Measurements from ENCODE around the gene PTPRK.

PTPRK gene

DNA sequence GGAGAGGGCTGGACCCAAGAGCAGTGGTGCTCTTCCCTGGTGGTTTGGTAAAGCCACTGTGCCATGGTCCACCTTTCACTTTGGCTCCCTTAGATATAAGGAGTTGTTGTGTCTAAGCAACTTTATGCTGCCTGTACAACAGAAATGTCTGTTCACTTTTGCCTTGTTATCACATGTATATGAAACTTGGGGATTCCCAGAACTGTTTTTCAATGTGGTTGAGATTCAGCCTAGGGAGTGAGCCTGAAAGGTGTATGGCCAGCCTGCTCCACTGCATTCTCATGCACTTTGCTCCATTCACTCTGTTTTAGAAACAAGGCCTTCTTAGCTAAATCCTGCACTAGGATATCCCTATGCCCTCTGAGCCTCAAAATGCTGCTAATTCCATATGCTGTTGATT is 385.1 kb downstream of the PTPRK start:
- no peak for DNase-seq (ENCODE audit: low spot score)

DNA sequence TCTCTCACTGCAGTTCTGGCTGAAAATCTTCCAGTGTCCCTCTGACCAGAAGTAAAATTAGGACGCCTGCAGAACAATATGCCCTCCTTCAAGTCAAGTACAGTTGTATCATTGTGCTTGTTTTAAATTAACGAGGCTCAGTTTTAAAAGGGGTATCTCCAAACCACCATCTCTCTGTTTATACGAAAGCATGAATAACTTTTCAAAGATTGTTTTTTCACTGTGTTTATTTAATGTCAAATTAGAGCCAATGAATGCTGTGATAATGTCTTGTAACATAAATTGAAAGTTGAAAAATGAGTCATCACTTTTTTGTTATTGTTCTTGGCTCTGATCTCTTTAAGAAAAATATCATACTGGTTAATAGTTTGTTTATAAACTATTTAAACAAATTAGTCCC is 388.8 kb downstream of the PTPRK start:
- DNase-seq (ENCODE audit: low spot score): no peak

DNA sequence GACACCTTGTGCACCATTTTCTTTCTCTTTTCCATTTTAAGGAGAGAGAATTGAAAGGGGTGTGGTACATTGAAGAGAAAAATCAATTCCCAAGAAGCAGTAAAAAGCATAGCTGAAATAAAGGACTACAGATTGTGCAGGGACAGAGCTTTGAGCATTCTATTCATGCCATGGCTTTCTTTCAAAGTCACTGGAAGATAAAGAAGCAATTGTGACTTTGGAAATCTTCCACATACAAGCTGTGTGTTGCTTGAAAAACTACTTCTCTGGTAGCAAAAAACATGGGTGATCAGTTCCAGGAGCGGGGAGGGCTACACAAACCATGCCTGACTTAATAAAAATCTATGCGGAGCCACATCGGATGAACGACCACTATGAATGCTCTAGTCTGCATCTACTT is 389.4 kb downstream of the PTPRK start:
- no peak for DNase-seq (ENCODE audit: low spot score)

DNA sequence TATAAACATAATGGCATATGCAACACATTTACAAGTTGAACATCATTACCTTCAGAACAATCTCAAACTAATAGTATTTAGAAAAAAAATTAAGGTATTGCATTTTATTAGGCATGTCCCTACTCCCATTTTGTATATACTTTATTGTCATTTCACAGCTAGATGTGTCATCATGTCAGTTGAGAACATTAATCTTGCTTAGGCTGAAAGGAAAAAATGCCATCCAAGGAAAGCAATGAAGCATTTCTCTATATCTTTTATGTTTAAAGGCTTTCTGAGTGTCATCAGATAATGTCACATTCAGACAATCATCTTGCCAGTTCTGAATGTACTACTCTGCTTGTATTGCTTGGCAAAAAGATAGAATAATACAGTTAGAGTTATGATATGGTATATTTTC is 390.7 kb downstream of the PTPRK start:
- no peak for DNase-seq (ENCODE audit: low spot score)

DNA sequence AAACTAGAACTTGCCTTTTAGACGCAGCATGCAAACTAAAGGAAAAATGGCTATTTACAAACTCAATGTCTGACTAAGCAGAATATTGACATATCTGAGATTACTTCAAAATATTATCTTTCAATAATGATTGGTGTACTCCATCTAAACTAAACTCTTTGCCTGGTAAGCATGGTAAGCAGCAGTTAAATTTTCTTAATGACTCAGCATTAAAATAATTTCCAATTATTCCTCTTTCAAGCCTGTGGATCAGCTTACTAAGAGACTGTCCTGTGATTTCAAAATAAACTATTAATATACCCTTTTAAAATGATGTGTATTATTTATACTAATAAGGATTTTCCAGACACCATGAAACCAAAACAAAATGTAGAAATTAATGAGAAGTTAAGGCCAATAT is 392.7 kb downstream of the PTPRK start:
- DNase-seq (ENCODE audit: low spot score): no peak

DNA sequence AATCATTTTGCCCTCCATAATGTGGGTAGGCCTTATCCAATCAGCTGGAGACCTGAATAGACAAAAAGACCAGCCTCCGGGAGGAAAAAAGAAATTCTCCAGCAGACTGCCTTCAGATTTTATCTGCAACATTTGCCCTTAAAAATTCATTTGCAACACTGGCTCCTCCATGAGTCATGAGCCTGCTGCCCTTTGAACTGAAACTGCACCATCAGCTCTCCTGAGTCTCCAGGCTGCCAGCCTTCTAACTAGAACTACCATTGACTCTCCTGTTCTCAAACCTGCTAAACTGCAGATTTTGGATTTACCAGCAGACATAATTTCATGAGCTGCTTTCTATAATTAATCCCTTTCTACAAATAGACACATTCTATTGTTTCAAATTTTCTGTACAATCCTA is 395.7 kb downstream of the PTPRK start:
- no peak for DNase-seq (ENCODE audit: low spot score)

DNA sequence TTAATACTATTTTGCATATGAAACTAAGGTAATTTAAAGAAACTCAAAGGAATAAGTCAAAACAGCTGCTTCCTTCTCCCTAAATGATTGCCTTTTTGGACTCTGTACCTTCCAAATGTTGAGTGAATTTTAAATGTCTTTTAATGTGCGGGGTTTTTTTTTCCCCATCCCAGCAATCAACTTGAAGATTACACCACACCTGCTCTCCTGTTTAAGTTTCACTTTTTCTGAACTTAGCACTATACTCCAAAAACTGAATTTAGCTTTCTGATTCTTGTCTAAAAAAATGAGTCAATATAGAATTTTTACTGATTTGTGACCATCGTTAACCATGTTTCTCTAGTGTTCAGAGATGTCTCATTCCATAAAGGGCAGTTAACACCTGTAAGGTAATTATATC is 398.8 kb downstream of the PTPRK start:
- DNase-seq (ENCODE audit: low spot score): no peak

DNA sequence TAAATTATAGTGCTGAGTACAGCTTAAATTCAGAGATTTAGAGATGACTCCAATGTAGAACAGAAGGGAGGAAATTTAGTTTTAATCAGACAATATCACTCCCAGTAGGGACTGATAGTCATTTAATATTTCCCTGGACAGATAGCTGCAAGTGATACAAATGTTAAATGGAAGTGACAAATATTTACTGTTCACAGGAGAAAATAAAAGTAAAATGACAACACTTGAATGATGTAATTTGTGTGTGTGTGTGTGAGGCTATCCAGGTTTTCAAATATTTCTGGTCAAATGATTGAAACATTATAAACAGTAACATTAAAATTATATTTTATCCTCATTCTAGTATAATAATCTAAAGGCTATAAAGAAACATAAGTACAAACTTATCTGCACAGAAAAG is 399.2 kb downstream of the PTPRK start:
- no peak for DNase-seq (ENCODE audit: low spot score)

DNA sequence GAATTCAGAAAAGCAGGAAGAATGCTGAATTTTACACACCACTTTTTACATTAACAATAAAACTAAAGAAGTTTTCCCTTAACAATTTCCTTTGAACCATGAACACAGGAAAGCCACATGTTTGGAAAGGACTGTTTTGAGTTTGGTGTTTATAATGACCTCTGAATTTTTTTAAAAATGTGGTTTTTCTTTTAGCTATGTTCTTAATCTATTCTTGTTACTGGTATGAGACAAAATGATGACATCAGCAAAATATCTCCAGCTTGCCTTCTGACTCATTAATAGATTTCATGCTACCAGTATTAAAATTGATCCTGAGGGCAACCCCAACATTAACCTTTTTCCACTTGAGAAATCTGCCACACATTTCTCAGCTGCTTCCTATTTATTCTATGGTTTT is 402.0 kb downstream of the PTPRK start:
- DNase-seq (ENCODE audit: low spot score): no peak

DNA sequence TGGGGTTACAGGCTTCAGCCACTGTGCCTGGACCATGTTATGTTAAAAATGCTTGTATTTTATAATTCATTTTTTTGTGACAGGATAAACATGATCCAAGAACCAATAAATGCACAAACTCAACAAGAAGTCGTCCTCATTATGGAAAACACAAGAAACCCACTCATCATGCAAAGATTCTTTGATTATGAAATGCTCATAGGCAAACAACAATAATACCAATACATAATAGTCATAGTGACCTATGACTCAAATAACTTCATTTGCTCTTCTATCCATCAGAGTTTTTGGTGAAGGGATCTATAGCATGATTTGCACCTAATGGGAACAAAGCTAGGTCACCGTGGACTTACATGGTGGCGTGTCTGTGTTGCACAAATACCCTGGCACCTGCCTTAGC is 402.5 kb downstream of the PTPRK start:
- no peak for DNase-seq (ENCODE audit: low spot score)

DNA sequence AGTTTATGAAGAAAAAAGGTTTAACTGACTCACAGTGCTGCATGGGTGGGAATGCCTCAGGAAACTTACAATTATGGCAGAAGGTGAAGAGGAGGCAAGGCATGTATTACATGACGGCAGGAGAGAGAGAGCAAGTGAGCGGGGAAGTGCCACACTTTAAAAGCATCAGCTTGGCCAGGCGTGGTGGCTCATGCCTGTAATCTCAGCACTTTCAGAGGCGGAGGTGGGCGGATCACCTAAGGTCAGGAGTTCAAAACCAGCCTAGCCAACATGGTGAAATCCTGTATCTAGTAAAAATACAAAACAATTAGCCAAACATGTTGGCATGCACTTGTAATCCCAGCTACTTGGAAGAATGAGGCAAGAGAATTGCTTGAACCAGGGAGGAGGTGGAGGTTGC is 406.2 kb downstream of the PTPRK start:
- DNase-seq (ENCODE audit: low spot score): no peak

DNA sequence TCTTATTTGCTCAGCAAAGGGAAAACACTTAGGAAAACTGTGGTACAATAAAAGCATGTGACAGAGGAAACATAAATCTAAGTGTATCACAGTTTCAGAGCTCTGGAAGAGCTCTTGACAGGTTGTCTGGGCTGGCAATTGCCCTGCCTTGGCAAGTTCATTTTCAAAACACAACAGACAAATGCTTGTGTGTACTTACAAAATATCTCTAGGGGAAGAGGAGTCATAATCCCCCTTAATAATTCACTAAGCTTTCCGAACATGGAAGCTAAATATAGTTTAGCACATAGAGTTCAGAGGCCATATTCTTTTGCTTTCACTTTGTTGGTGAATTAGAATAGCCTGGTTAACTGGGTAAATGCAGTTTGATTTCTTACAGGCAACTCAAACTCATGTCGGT is 407.9 kb downstream of the PTPRK start:
- no peak for DNase-seq (ENCODE audit: low spot score)

DNA sequence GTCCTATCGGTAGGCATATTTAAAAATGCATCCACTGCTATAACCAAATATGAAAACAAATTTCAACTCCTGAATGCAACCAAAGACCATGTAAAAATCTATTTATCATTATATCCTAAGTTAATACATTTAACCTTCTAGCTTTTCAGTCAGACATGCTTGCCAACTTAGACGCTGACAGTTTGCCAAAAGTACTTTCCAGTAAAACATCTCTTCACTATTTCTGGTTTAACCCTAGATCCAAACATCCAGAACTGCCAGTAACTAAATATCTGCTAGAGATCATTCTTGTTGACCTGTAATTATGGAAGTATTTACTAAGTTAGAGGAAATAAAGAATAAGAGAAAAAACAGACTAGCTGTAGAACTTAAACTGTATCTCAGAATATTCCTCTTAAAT is 409.3 kb downstream of the PTPRK start:
- no peak for DNase-seq (ENCODE audit: low spot score)

DNA sequence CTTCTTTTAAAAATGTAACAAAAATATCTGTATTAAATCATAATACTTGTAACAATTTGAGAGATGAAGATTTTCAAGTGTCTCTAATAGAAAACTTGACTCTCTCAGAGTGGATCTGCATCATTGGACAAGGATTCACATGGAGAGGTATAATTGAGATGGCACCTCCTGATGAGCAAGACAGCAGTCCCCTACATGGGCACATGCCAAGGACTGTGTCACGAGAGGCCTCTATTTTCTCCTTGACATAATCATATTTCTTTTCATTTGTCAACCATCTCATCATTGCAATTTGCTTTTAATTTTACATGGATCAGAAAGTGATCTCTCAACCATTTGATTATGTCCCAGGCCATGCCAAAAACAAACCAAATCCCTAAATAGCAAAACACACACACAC is 412.7 kb downstream of the PTPRK start:
- DNase-seq (ENCODE audit: low spot score): no peak

DNA sequence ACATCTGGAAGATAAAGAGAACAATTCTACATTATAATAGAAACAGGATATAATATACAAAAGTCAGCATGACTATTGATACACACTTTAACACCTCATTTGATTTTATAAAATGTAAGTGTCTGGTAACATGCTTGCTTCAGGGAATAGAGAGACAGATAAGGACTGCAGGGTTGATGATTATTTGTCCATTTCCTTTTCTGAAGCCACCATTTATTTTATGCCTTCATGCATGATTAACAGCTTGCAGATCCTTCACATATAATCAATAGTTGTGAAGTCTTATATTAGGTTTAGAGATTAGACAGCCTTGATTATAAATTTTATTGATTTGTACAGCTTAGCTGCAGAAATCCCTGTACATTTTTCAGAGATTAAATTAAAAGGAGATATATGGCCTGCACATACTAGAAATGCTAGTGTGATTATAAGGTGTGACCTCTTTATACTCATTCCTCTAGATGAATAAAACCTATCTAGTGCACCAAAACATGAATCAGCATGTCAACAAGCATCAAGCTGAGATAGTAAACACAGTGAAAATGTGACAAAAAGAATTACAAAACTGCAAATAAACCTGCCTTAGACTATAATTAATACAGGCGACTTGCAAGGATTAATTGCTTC is 420.7 kb downstream of the PTPRK start:
- no peak for DNase-seq (ENCODE audit: low spot score)

DNA sequence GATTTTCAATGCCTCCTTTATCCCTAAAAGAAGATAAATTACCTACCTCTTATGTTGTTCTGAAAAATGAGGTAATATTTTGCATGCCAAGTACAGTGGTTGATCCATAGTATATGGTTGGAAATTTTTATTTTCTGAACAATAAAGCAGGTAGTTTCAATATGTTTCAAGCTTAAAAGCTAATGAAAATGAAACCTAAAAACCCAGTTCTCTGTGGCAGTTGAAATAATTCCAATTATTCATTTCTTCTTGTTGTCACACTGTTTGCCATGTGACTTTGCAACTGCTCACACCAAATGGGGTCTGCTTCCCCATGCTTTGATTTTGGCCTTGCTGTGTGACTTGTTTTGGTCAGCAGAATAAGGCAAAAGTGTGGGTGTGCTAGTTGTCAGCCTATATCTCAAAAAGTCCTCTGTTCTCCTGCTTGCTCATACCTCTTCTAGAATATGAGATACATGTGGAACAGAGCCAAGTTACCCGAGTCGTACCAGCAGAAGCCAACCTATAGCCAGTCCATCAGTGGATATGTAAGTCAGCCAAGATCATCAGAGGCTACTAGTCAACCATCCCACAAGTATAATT is 422.3 kb downstream of the PTPRK start:
- DNase-seq (ENCODE audit: low spot score): no peak

DNA sequence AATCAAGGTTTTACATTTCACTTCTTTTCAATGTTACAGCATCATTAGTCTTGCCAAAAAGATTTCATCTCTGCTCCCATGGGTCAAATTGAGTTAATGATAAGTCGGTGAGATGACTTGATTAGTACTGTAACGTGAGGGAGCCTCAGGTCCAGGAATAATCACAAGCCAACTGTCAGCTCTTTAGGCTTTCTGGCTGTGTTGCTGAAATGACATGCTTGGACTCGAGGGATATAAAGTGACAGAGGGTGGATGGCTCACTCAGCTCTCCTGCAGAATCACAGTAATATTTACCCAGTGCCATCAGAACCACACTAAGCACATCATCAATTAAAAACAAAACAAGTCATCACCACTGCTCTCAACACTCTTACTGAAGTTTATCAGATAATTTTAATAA is 423.4 kb downstream of the PTPRK start:
- no peak for DNase-seq (ENCODE audit: low spot score)

DNA sequence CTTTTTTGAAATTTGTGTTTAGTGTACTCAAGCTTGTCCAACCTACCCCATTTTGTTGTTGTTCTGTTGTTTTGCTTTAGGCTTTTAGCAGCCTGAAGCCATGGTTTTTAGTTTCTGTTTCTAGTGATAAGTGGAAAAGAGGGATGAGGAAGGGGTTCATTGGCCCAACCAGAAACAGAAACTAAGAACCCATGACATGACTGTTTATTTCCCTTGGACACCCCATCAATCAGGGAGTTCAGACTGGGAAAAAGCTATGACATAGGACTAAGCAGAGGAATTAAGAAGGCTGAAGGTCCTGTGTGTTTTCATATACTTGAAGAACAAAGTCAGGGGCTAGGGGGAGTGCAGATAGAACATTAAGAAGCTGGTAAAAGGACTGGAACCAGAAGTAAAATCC is 425.0 kb downstream of the PTPRK start:
- no peak for DNase-seq (ENCODE audit: low spot score)

DNA sequence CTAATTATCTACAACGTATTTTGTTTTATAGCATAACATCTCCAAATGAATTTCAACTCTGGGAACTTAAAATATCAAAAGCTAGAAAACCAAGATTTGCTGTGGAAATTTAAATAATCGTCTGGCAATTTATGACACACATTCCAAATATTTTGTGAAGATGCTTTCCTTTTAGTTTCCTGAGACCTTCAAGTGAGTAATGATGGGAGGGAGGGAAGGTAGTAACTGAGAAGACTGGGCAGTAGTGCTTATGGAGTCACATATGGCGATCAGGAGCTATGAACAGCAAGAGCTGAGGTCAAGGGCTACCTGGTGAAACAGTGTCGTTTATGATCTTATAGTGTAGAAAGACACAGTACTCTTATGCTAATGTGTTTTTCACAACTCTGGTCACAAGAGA is 441.4 kb downstream of the PTPRK start:
- no peak for DNase-seq (ENCODE audit: low spot score)

DNA sequence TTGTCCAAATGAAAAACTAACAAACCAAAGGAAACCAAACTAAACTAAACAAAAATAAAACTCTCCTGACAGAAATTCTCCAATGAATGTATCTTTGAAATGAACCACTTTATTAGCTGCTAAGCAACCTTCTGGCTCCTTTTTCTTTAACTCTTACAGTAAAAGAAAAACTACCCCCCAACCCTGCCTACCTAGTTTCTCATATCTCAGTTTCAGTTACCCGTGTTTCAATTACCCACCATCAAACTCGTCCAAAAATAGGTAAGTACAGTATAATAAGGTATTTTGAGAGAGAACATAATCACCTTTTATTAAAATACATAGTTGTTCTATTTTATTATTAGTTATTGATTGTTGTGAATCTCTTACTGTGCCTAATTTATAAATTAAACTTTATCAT is 442.1 kb downstream of the PTPRK start:
- no peak for DNase-seq (ENCODE audit: low spot score)

DNA sequence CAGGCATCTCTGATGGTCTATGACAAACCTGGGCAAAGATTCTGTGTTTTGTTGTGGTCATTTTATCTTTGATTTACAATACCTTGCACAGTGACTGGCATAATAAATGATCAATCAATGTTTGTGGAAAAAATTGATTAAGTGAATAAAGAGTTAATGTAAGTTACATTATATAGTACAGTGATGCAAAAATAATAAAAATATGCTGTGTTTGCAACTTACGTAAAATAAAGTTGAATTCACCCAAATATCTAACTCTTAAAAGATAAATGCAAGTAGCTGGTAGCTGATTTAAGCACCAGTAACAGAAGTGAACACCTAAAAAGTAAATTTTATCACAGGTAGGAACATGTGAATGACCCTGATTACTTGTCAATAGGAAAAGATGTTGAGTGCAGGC is 443.6 kb downstream of the PTPRK start:
- no peak for DNase-seq (ENCODE audit: low spot score)

DNA sequence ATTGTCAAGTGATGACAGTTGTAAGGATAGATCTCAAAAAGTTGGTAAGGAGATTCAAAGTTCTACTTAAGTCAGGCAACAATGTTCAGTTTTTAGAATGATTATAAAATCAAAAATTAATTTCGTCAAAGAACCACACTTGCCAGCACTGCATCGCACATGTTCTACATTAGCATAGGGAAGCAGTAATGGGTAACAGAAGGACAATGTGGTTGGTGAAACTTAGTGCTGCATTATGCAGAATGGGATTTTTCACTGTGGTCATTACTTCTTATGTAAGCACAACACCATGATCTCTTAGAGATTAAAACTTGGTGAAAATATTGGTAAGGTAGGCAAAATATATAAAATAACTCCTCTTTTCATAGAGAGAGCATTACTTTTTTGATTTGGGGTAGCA is 445.8 kb downstream of the PTPRK start:
- no peak for DNase-seq (ENCODE audit: low spot score)

DNA sequence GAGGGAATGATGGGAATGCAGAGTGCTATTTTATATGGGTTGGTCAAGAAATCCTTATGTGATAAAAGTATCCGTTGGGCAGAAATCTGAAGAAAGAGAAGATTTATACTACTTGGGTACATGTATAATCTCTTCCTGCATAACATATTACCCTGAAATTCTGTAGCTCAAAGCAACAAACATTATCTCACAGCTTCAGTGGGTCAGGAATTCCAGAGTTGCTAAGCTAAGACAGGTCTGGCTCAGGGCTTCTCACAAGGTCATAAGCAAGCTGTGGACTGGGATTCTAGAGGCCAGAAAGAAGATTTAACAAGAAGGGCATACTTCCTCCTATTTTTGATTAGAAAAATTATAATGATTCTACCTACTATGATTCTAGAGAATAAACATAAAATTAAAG is 447.0 kb downstream of the PTPRK start:
- DNase-seq (ENCODE audit: low spot score): no peak

DNA sequence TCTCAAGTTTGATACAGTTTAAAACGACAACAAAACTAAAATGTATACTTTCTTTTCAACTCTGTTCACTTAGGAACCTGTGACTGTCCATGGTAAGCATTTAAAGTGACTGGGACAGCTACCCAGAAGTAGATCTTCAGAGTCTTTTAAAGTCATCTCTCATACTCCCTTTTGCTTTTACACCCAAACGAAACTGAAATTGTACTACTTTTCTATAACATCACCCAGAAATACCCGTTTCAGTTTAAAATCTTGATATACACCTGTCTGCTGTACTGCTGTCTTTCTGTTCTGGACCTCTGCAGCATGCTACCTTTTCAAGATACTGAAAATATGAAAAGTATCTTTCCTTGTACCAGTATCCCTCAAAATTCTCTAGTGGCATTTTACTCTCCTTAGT is 449.2 kb downstream of the PTPRK start:
- DNase-seq (ENCODE audit: low spot score): no peak

DNA sequence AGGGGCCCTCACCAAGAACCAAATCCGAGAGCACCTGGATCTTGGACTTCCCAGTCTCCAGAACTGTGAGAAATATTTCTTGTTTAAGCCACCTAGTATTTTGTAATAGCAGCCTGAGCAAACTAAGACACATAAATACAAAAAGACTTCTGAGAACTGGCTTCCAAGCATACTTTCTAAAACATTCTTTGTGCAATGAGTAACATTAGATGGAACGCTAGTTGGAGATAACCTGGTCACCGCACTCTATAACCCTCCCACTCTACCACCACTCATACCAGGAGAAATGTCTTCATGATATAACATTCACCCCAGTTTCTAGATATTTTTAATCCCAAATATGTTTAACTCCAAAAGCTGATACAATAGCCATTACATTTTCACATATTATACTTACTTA is 450.0 kb downstream of the PTPRK start:
- DNase-seq (ENCODE audit: low spot score): no peak

All from iPS-NIHi11 (cell line).